Transverse colon (tissue), 4 donors: ENCODE measurements around the gene GADD45A.

Source experiments
- CTCF ChIP-seq, 5 experiments: fragments of 200-600 bp in 3 of 5; fragments of 450-650 bp in 2 of 5; sonication (generic) in 3 of 5; IDR thresholded peaks; 1 replicate in 2 of 5; 2 replicates in 3 of 5; pipeline ENCODE4 v1.5.1; 2016 to 2017; ENCODE audit warnings: antibody characterized with exemption in 5 of 5, inconsistent platforms in 3 of 5, mild to moderate bottlenecking in 2 of 5, moderate library complexity in 1 of 5
- POLR2A ChIP-seq: fragments of 450-650 bp; IDR thresholded peaks from one replicate; pipeline ENCODE4 v1.6.1; 2016; ENCODE audit warnings: antibody characterized with exemption, mild to moderate bottlenecking, moderate library complexity
- POLR2AphosphoS5 ChIP-seq, 3 donors: sonication (generic); formaldehyde crosslinking; IDR thresholded peaks; one replicate each; pipeline ENCODE4 v1.6.1; 2016; ENCODE audit warnings: antibody characterized with exemption in 3 of 3

GRCh38 chr1:67645495-67646144 lies 39.4 kb upstream of the GADD45A start:
- no peak for TF ChIP-seq POLR2A
- TF ChIP-seq CTCF (IDR thresholded peaks at IDR 0.05), result no peak
- TF ChIP-seq POLR2AphosphoS5 (IDR thresholded peaks at IDR 0.05), result no peak
